Raji (cell line): ENCODE data around the gene TCF7L2.

ENCODE experiments used
- POLR2A ChIP-seq: IDR thresholded peaks from 2 replicates; pipeline ENCODE4 v1.6.1; 2011; ENCODE audit warnings: low read depth, low read length, control low read depth; ENCODE audit not compliant: insufficient read depth

TCF7L2 gene

DNA sequence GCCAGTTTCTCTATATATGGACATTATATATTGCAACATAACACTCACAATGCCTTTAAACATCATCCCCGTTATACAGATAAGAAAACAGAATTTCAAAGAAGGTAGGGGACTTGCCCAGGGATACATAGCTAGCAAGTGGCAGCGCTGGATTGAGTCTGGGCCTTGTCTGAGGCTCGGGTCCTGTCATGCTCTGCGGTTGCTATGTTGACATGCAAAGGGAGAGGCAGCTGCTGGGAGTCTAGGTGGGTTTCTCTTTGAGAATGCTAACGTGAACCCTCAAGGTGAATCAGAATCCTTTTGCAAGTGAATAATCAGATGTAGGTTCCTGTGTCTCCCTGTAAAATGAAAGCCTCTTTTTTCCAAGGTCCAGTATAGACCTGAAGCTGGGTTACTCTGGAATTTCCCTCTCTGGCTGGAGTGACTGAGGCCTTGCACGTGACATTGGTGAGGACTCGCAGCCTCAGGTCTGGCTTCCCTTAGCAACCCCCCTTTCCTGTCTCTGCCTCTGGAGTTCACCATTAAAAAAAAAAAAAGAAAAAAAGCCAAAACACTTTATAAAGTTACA, 38.9 kb downstream of the TCF7L2 start:
- no peak for TF ChIP-seq POLR2A

DNA sequence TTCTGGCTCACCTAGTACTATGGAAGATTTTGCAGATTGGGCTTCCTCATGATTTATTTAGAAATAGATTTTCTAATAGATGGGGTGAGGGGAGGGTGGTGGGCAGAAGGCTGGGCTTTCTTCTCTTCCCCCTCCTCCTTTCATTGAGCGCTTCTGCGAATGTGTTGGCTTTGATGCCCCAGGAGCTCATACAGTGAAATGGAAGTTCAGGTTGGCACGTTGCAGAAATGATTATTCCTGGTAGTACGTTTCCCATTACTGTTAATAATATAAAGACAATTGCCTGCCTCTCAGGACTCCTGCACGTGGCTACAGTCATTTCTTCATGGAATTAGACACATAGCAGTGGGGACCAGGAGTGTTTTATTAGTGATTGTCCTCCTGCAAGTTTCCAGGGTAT, 39.8 kb downstream of the TCF7L2 start:
- TF ChIP-seq POLR2A: no peak

DNA sequence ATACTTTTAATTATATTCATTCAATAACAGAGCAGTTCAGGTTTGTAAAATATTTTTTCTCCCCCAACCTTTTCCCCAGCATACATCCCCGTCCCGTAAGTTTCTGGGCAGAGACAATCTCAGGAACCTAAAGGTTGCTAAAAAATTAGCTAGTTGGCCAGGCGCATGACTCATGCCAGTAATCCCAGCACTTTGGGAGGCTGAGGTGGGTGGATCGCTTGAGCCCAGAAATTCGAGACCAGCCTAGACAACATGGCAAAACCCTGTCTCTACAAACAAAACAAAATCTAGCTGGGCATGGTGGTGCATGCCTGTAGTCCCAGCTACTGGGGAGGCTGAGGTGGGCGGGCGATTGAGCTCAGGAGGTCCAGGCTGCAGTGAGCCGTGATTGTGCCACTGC, 40.2 kb downstream of the TCF7L2 start:
- no peak for TF ChIP-seq POLR2A

DNA sequence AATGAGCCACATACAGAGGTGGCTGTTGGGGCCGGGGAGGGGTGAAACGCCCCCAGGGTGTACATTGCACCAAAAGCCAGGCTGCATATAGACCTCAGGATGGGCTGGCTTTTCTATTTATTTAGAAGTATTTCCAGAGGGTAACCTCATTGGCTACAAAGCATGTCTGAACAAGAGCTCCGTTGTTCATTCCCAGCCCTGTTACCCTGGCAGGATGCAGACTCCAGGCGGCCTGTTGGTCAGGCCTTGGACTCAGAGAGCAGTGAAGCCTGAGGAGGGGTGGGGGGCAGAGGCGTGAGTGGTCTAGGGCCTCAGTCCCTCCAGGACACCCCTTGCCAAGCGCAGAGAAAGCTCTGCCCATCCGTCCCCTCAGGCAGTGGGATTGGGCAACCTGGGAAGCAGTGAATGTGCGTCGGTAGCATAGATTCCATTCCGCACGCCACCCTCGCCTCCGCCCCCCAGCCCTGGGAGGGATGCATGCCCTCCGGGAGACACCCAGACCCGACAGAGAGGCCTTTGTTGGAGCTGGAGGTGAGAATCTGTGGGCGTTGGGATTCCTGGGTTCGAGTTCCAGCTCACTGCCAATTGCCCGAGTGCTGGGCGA, 41.9 kb downstream of the TCF7L2 start:
- no peak for TF ChIP-seq POLR2A

DNA sequence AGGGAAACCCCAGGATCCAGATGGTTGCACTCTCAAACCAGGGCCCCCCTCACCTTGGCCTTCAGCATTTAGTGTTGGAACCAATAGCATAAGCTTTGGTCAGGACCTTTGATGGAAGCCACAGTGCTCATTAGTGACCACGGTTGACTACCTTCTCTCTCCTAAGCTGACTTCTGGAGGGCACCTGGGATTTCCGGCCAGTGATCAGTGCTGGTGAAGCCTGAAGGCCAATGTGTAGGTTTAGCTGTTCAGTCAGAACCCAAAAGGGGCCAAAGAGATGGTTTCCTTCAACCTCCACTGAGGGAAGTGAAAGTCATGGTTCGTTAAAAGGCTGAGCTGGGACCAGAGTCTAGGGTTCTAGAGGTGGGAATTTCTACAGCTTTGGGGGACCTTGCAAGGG, 46.4 kb downstream of the TCF7L2 start:
- no peak for TF ChIP-seq POLR2A

DNA sequence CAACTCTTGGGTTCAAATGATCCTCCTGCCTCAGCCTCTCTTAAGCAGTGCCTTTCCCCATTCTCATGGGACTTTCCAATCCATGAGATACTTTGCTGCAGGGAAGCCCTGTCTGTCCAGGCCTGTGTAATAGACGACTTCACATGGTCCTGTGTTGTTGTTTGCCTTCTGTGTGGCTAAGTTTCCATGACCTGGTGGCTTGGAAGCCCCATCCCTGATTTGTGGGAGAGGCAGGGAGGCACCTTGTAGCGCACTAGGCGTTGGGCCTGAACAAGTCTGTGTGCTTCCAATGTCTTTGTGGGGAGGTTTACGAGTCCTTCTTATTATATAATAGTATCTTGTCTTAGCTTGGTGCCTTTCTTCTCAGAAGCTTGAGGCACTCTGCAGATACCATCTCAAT, 49.1 kb downstream of the TCF7L2 start:
- TF ChIP-seq POLR2A: no peak

DNA sequence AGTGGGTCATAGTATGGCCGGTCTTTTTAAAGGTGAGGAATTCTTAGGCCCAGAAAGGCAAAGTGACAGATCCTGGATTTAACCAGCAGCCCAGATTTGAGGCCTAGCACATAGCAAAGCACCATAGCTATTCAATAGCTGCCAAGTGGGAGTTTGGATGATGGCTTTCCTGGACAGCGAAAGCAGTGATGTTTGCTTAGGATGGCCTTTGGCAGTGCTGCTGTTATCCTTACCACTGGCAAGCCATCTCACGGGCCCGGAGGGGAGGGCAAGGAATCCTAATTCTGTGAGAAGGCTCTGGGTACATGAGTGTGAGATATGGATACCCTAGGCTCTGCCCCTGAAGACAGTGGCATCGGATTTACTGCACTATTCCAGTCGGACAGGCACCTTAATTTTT, 50.4 kb downstream of the TCF7L2 start:
- no peak for TF ChIP-seq POLR2A

DNA sequence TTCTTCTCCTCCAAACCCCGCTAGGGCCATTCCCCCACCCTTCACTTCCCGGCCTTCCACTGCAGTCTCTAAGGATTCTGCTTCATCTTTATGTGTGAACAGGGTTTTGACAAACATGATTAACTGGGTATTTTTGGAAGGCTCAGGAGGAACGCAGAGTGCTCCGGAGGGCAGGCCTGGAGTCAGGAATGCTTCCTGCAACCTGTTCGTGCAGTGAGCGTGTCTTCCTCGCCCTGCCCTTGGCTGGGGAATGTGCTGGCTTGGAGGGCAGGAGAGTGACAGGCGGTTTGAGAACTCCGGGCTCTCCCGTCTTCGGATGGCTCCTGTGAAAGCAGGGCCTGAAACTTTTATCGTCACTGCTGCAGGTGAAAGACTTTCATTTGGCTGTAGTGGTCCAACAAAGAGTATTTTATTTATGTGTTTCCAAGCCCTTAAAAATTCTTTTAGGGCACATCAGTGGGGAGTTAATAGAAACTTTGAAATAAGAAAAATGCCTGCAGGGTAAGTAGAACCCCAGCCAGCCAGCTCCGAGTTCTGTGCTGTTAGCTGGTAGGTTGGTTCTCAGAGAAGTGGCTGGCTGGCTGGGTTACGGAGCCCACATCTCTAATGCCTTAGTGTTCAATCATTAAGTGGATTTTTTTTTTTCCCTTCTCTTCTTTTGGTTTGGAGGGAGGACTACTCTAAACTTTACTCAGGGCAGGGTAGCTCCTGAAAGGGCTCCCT, 51.0 kb downstream of the TCF7L2 start:
- TF ChIP-seq POLR2A: no peak

DNA sequence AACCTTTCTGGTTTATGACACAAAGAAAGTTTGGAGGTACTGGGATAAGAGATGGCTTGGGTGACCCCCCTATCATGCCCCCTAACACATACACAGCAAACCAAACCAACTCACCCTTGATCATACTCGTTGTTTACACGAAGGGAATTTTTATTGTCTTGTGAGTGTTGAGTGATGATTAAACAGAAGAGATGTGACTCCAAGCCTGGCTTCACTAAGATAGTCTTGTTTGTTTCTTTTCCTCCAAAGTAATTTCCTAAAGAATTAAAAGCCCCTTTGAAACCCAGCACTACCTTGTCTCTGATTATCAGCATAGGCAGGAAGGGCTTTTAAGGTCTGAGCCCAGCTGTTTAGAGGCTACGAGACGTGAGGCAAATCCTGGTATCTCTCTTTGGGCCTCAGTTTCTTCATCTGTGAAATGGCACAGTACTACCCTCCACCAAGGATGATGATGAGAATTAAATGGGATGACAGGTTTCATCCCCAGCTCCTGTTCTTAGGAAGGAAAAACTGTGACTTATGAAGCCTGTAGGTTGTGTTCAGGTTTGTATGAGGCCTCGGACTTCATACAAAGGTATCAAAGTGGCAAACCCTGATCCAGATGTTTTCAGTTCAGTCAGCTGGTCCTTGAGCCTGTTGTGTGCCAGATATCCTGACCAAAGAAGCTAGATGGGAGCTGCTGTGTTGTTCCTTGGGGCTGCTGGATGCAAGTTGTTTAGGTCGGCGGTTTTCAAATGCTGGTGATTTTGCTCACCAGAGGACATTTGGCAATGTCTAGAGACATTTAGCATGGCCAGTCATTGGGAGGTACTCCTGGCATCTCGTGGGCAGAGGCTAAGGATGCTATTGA, 51.8 kb downstream of the TCF7L2 start:
- no peak for TF ChIP-seq POLR2A

DNA sequence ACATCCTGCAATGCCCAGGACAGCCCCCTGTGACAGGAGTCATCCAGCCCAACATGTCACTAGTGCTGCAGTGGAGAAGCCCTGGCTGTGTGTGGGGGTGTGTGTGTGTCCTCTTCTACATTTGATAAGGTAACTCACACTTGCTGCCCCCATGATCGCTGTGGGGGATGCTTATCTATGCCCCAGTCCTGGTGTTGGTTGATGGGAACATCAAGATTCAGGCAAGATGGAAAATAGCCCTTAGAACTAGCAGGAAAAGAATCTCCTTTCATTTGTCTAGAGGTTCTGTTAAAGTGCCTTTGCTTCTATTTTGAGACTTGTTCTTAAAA, 52.4 kb downstream of the TCF7L2 start:
- no peak for TF ChIP-seq POLR2A

DNA sequence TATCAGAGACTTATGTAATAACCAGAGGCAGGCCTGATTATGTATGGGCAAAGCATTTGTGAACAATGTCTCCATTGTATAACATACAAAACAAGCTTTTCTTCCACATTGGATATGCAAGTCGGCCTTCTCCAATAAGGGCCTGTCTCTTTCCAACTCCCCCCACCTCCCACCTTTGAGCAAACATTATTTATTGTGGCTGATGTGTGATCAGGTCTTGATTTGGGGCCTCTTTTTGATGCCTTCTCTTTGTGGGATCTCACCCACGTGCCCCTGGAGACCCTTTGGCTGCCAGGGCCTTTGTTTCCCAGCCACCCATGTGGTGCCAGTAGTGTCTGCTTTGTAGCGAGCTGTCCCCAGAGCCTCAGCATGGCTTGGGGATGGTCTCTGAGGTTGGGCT, 53.0 kb downstream of the TCF7L2 start:
- no peak for TF ChIP-seq POLR2A

DNA sequence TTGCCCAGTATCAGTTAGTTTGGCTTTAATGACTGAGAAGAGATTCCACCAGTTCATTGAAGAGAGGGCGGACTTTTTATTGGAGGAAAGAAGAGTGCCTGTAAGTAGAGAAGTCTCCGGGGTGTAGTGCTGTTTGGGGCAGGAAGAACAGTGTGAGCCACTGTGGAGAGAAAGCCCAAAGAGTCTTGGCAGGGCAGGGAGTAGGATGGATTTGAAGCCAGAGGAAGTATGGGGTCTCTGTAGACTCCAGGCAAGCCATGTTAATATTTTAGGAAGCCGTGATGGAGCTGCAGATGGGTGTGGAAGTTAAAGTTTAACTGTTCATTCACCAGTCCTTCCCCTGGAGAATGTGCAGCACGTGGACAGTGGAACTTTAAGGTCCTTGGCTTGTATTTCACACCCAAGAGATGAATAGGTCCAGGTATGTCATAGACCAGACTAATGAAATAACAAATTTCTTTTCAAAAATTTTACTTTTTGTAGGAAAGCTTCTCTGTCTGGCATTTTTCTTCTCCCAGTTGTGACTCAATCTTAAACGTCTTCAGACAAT, 54.1 kb downstream of the TCF7L2 start:
- no peak for TF ChIP-seq POLR2A

DNA sequence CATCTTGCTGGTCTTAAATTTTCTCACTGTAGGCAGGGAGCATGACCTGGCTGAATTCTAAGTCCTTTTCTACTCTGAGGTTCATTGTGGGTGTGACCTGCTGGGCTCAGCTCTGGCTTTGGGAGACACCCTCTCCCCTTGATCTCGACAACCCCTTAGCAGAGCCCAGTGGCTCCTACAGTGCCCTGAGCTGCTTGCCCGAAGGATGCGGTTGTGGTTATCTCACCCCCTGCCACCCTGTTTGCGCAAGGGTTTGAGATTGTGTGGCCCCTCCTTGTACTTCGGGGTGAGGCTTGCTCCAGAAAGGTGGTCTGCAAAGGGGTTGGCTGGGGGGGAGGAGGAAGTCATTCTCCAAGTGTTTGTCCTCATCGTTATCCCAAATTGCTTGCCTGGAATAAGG, 55.3 kb downstream of the TCF7L2 start:
- no peak for TF ChIP-seq POLR2A

DNA sequence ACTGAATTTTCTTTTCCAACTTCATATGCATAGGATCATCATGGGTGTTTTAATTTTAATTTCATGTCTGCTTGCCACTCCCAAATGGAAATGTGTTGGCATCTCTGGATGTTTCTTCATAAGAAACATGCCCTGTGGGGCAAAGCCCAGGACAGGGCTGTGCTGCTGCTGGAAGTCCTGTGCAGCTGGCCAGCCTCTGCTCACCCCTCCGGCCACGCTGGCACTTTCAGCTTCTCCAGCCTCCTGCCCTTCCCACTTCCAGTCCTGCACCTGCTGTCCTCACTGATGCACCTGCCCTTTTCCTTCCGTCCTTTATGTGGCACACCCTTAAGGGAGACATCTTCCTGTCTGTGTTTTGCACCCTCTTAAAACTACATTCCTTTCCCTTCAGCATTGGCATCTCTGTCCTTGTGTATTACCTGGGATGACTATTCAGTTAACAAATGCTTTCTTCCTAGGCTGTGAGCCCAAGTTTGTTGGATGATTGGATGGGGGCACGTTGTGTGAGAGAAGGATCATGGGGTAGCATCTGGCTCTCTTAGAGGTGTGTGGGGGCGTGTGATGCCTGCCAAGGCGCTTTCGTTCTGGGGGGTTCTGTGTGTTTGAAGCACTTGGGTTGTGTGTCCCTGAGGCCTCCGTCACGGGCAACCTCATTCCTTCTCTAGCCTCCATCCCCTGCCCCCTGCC, 56.8 kb downstream of the TCF7L2 start:
- TF ChIP-seq POLR2A: no peak

DNA sequence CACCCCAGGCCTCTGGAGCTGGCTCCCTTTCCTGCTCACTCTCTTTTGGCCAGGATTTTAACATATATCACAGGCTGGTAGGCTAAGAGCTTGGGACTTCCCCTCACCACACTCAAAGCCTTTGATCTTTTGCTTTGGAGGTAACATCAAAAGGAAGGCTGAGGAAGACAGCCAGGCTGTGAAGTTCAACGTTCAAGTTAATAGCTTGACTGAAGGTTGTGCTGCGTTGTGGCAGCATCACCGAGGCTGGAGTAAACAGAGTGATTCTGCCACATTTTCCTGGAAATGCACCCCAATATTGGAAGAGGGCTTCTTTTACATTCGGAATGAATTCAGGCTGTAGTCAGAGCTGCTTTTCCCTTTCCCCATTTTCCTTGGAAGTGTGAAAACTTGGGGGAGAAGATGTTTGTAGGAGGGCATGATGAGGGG, 57.3 kb downstream of the TCF7L2 start:
- TF ChIP-seq POLR2A: no peak
